Measurements from ENCODE around the gene GDI1. TPM values are rescaled to one million over a fixed set of nuclear protein-coding genes. Genes with fewer than 3 reads are reported as not detected.

GDI1 gene
- total and polyA plus RNA-seq, 9 of the 15 experiments (the other 6 are each of a cell fraction or from before 2014, with no cell fraction given): 0.97 to 82.6 (median 37.5) TPM

GRCh38 chrX:154396973-154397887 is 39.7 kb upstream of the GDI1 start (continued):
- TF ChIP-seq EHMT2 (IDR thresholded peaks at IDR 0.05) (no peak), ZNF766 (CRISPR knock-in tag; conservative IDR thresholded peaks at IDR 0.05) (no peak), ZNF639 (CRISPR knock-in tag; conservative IDR thresholded peaks at IDR 0.05 in 1 of 2, IDR thresholded peaks at IDR 0.05 in 1 of 2) (no peak; a peak in 1 of 4 replicates), ZNF12 (CRISPR knock-in tag; IDR thresholded peaks at IDR 0.05) (peak; percentile 88), ZZZ3 (IDR thresholded peaks at IDR 0.05) (no peak), SMC3 (conservative IDR thresholded peaks at IDR 0.05; ENCODE audit: insufficient read depth, low read depth, low read length) (no peak), ZBTB1 (CRISPR knock-in tag; IDR thresholded peaks at IDR 0.05; ENCODE audit: borderline replicate concordance, low read depth) (no peak), POLR2AphosphoS2 (IDR thresholded peaks at IDR 0.05; ENCODE audit: low read length) (no peak), THRB (CRISPR knock-in tag; conservative IDR thresholded peaks at IDR 0.05) (no peak), ZNF274 (IDR thresholded peaks at IDR 0.05; ENCODE audit: borderline replicate concordance, low read depth, low read length) (no peak), NR2C2 (CRISPR knock-in tag; IDR thresholded peaks at IDR 0.05) (no peak), NR2C2 (tag; IDR thresholded peaks at IDR 0.05) (0 out of 2 replicates have a peak, but pooled peaks have one; percentile 73), BRD4 (IDR thresholded peaks at IDR 0.05) (peak; percentile 86; the same call in 1 of the 2 replicates), HBP1 (CRISPR knock-in tag; IDR thresholded peaks at IDR 0.05) (no peak), MTA1 (IDR thresholded peaks at IDR 0.05; ENCODE audit: borderline replicate concordance) (no peak), MAZ (CRISPR knock-in tag; conservative IDR thresholded peaks at IDR 0.05 in 1 of 2, IDR thresholded peaks at IDR 0.05 in 1 of 2) (peak in 1 of 2 experiments; percentile 49; a peak in 2 of 4 replicates), RBM17 (IDR thresholded peaks at IDR 0.05; ENCODE audit: borderline replicate concordance, low read depth, low read length) (no peak)
- TF ChIP-seq, protein P1, sequence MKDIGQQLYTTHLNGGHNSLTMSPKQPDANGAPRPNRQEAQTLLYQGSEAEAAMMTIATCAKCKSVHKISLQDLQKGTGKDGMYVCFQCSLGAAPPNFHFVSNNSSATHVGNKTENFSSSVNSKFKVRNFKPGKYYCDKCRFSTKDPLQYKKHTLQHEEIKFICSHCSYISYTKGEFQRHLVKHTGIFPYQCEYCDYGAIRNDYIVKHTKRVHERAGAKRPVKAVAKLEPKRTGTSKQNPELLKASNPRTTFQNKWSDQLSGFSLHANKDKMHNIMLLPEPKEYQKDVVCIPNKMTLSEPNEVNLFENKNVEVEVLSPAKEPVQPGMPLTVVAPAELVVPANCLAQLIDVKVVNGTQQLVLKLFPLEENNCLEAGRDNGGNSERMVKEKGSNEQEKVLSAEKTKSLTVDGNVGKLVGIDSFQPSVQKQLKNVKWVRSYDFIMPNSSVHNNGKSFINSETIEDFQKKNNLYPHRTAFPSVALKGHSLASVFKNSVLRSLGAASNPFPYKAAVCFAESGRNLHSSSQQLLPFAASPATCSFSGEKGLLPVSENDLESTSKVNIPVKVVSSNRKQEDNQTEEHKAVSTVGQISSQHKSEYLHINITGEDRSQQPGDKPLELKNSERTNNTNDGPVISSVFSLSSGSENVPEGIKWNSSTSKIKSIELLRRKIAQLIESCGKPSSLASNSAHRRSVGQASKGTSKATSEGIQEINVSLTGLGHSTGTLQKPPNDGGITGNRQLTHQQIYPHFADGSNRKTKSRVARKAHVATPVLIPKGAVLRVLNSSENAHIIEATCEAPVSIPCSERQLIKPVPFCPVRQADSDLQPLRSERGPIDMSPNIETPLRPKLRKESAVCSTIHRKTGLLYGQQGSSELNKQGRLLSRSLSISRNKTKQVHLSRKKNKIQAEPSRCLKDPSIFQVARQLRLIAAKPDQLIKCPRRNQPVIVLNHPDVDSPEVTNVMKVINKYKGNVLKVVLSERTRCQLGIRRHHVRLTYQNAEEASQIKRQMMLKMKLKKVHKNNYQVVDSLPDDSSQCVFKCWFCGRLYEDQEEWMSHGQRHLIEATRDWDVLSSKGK (CRISPR knock-in tag; IDR thresholded peaks at IDR 0.05): no peak
